B cell (primary cell): ENCODE results near the gene MON2. TPM values are rescaled to one million over a fixed set of nuclear protein-coding genes. Genes with fewer than 3 reads are reported as not detected.

Source experiments
- ATAC-seq: fragments of 200-7000 bp; cut with Tn5 transposase; one replicate; pipeline ENCODE4 v1.10.0; 2021; ENCODE audit warnings: low read depth, mild to moderate bottlenecking, moderate number of reproducible peaks, moderate library complexity
- CTCF ChIA-PET: fragments of 350-600 bp; sonication (Branson Sonifier 250); formaldehyde crosslinking; loops from one replicate; lab custom pipeline; 2021; ENCODE audit warnings: antibody characterized with exemption, inconsistent platforms; lab: Charles Lee
- POLR2A ChIA-PET: fragments of 350-600 bp; sonication (Branson Sonifier 250); formaldehyde crosslinking; loops from one replicate; lab custom pipeline; 2021; ENCODE audit warnings: antibody characterized with exemption; lab: Charles Lee
- DNase-seq: peaks from one replicate; pipeline ENCODE4 v3.0.0; 2013
- H2AFZ ChIP-seq: 2 replicates; pipeline ENCODE4 v1.6.1; 2012; ENCODE audit warnings: mild to moderate bottlenecking, low read depth, low read length; ENCODE audit not compliant: insufficient read depth, poor library complexity, severe bottlenecking
- H3K27ac ChIP-seq, 2 donors: 1 replicate in 1 of 2; 2 replicates in 1 of 2; pipeline ENCODE4 v1.5.1; 2012 to 2013; ENCODE audit warnings: low read length in 2 of 2, mild to moderate bottlenecking in 2 of 2, moderate library complexity in 1 of 2
- H3K27me3 ChIP-seq, 4 experiments: fragments of 200-600 bp in 1 of 4; sonication (generic) in 1 of 4; replicated peaks in 1 of 4; 1 replicate in 2 of 4; 2 replicates in 2 of 4; pipeline versions ENCODE4 v1.6.1 to v1.7.0; 2013 to 2016; ENCODE audit warnings: low read length in 3 of 4, mild to moderate bottlenecking in 2 of 4, mixed read lengths in 1 of 4, moderate library complexity in 1 of 4; ENCODE audit not compliant: insufficient read depth in 4 of 4, control insufficient read depth in 3 of 4; ENCODE audit errors: control extremely low read depth in 1 of 4
- H3K36me3 ChIP-seq, 2 experiments: replicated peaks in 1 of 2; 1 replicate in 1 of 2; 2 replicates in 1 of 2; pipeline versions ENCODE4 v1.6.1 to v1.7.1; 2013; ENCODE audit warnings: low read length in 1 of 2; ENCODE audit not compliant: insufficient read depth in 2 of 2, control insufficient read depth in 1 of 2; ENCODE audit errors: control extremely low read depth in 1 of 2, extremely low read depth in 1 of 2
- H3K4me1 ChIP-seq, 2 donors: fragments of 200-600 bp in 1 of 2; sonication (generic) in 1 of 2; 1 replicate in 1 of 2; 2 replicates in 1 of 2; pipeline versions ENCODE4 v1.5.1 to v1.6.1; 2013 to 2017; ENCODE audit warnings: low read length in 2 of 2; ENCODE audit not compliant: control insufficient read depth in 2 of 2, insufficient read depth in 2 of 2
- H3K4me2 ChIP-seq: replicated peaks from 2 replicates; pipeline ENCODE3; 2012; ENCODE audit warnings: mild to moderate bottlenecking, low read depth, low read length; ENCODE audit not compliant: poor library complexity, severe bottlenecking
- H3K4me3 ChIP-seq, 5 experiments: fragments of 200-600 bp in 1 of 5; sonication (generic) in 1 of 5; 1 replicate in 3 of 5; 2 replicates in 2 of 5; pipeline versions ENCODE4 v1.5.1 to v1.7.0; 2011 to 2016; ENCODE audit warnings: low read length in 4 of 5, mild to moderate bottlenecking in 4 of 5, low read depth in 2 of 5, control low read depth in 1 of 5, moderate library complexity in 1 of 5; ENCODE audit not compliant: insufficient read depth in 1 of 5; ENCODE audit errors: control extremely low read depth in 1 of 5, extremely low read depth in 1 of 5
- H3K79me2 ChIP-seq: fragments of 200-600 bp; sonication (generic); one replicate; pipeline ENCODE4 v1.6.0; 2016; ENCODE audit warnings: low read length; ENCODE audit not compliant: control insufficient read depth, insufficient read depth
- H3K9ac ChIP-seq: fragments of 200-600 bp; sonication (generic); 2 replicates; pipeline ENCODE4 v1.6.1; 2017; ENCODE audit warnings: mild to moderate bottlenecking, low read length, moderate library complexity
- H3K9me3 ChIP-seq, 3 donors: one replicate each; pipeline versions ENCODE4 v1.6.1 to v1.7.1; 2013; ENCODE audit warnings: low read length in 2 of 3; ENCODE audit not compliant: control insufficient read depth in 2 of 3, insufficient read depth in 1 of 3; ENCODE audit errors: control extremely low read depth in 1 of 3
- H4K20me1 ChIP-seq: 2 replicates; pipeline ENCODE4 v1.6.0; 2012; ENCODE audit warnings: mild to moderate bottlenecking, low read length; ENCODE audit not compliant: insufficient read depth, control insufficient read depth, poor library complexity, severe bottlenecking
- H3K27ac Mint-ChIP-seq: one replicate; pipeline ENCODE4 v1.8.0; 2021; ENCODE audit warnings: mixed read lengths
- H3K27me3 Mint-ChIP-seq: one replicate; pipeline ENCODE4 v1.8.0; 2021; ENCODE audit warnings: mixed read lengths
- H3K4me1 Mint-ChIP-seq: one replicate; pipeline ENCODE4 v1.8.0; 2021; ENCODE audit warnings: mixed read lengths
- H3K4me3 Mint-ChIP-seq: one replicate; pipeline ENCODE4 v1.8.0; 2021; ENCODE audit warnings: mixed read lengths
- H3K9me3 Mint-ChIP-seq: one replicate; pipeline ENCODE4 v1.8.0; 2022; ENCODE audit warnings: mixed read lengths; ENCODE audit not compliant: insufficient read depth
- CTCF ChIP-seq: fragments of 200-600 bp; IDR thresholded peaks from one replicate; pipeline ENCODE4 v1.8.0; 2022; ENCODE audit warnings: antibody characterized with exemption, mild to moderate bottlenecking
- EZH2 ChIP-seq: IDR thresholded peaks from 2 replicates; pipeline ENCODE4 v1.6.1; 2012; ENCODE audit warnings: borderline replicate concordance, low read depth, mild to moderate bottlenecking, moderate library complexity, low read length; ENCODE audit not compliant: insufficient read depth, poor library complexity, severe bottlenecking
- whole genome bisulfite sequencing: methylation state at CpG from one replicate; pipeline ENCODE4 v1.1.5; 2013; ENCODE audit warnings: missing lambda C conversion rate; ENCODE audit not compliant: insufficient coverage; 5-methylcytosine and 5-hydroxymethylcytosine counted together
- intact Hi-C: fragments of 100-400 bp; cut with micrococcal nuclease; formaldehyde crosslinking; loops from one replicate; pipeline ENCODE4 v1.10.0; 2022
- polyA plus RNA-seq: library from polyadenylated mRNA; depleted of rRNA; stranded (reverse); fragments of >200 nt; gene quantifications from 2 replicates; pipeline ENCODE4 v1.2.3, GENCODE V29; 2012
- total RNA-seq, 2 donors: library from RNA; stranded (reverse); fragments of 120-200 nt in 1 of 2; gene quantifications; 1 replicate in 1 of 2; 2 replicates in 1 of 2; pipeline versions ENCODE4 v1.2.3 to v1.2.4, GENCODE V29; 2013 to 2022

MON2 gene
- total and polyA plus RNA-seq, 2 donors (not counting 1 experiment from before 2014, with no cell fraction given): 18.9 to 104 TPM

- Mint-ChIP-seq H3K27ac (no peak overlapping the region), H3K9me3 (no peaks in the 10 kb centered on the region), H3K27me3 (no peaks in the 10 kb centered on the region), H3K4me1 (no peaks in the 10 kb centered on the region), H3K4me3 (no peak overlapping the region)
- H3K4me1 ChIP-seq: no peaks in the 10 kb centered on the region
- H3K36me3 ChIP-seq: peaks cover 0 to 1% of the 10 kb centered on the region in 2 experiments
- H4K20me1 ChIP-seq: no peaks in the 10 kb centered on the region
- peaks cover 5% of the 10 kb centered on the region for H3K79me2 ChIP-seq
- H3K4me3 ChIP-seq: no peak overlapping the region
- no peak overlapping the region for H3K9ac ChIP-seq
- no peak overlapping the region for H2AFZ ChIP-seq
- TF ChIP-seq EZH2: no peak
- TF ChIP-seq CTCF: no peak
- no peak overlapping the region for H3K27ac ChIP-seq
- no peak for ATAC-seq
- no peaks in the 10 kb centered on the region for H3K27me3 ChIP-seq
- POLR2A ChIA-PET: no interaction called here
- no peaks in the 10 kb centered on the region for H3K9me3 ChIP-seq
- intact Hi-C loops: no loop called here
- H3K4me2 ChIP-seq: no peak overlapping the region
- no peak for DNase-seq
- CTCF ChIA-PET: no interaction called here
These were observed 151.7 kb downstream of the MON2 start for GRCh38 chr12:62618319-62618718.

GRCh38 chr12:62618930-62619329 is 152.3 kb downstream of the MON2 start:
- no peak overlapping the region for H3K9ac ChIP-seq
- CTCF ChIA-PET: no interaction called here
- H3K4me2 ChIP-seq: no peak overlapping the region
- intact Hi-C loops: no loop called here
- no peaks in the 10 kb centered on the region for H3K9me3 Mint-ChIP-seq
- no CpG with 5 or more reads among the region's 2 CpGs for WGBS
- DNase-seq: no peak
- POLR2A ChIA-PET: no interaction called here
- H3K79me2 ChIP-seq: peaks cover 1% of the 10 kb centered on the region
- no peak for TF ChIP-seq EZH2
- TF ChIP-seq CTCF: no peak
- no peak overlapping the region for H3K27ac Mint-ChIP-seq
- no peak overlapping the region for H3K27ac ChIP-seq
- H3K4me1 ChIP-seq: no peaks in the 10 kb centered on the region
- no peak overlapping the region for H3K4me3 ChIP-seq
- H2AFZ ChIP-seq: no peak overlapping the region
- H3K9me3 ChIP-seq: no peaks in the 10 kb centered on the region
- no peaks in the 10 kb centered on the region for H4K20me1 ChIP-seq
- no peaks in the 10 kb centered on the region for H3K27me3 ChIP-seq
- ATAC-seq: no peak
- no peaks in the 10 kb centered on the region for H3K4me1 Mint-ChIP-seq
- H3K36me3 ChIP-seq: peaks cover 0 to 1% of the 10 kb centered on the region in 2 experiments
- no peaks in the 10 kb centered on the region for H3K27me3 Mint-ChIP-seq
- H3K4me3 Mint-ChIP-seq: no peak overlapping the region
